ENCODE results near the gene PCP2. TPM values are rescaled to one million over a fixed set of nuclear protein-coding genes. Genes with fewer than 3 reads are reported as not detected.
A peak's percentile ranks its signal among the peaks of the same experiment; 100 is the strongest.

PCP2 gene
- total and polyA plus RNA-seq, 9 donors, result 0.38 to 0.50 (median 0.40) TPM; not detected in 6

DNA sequence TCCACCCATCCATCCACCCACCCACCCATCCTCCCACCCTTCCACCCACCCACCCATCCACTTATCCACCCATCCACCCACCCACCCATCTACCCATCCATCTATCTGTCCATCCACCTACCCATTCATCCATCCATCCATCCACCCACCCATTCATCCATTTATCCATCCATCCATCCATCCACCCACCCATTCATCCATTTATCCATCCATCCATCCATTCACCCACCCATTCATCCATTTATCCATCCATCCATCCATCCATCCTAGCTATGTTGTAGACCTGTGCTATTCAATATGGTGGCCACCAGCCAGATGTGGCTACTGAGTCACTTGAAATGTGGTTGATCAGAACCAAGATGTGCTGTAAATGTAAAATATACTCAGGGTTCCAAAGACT is 32.8 kb downstream of the PCP2 start:
- DNase-seq, result no peak
- H3K9me3 ChIP-seq, result no peaks in the 10 kb centered on the region
- TF ChIP-seq, protein P1, sequence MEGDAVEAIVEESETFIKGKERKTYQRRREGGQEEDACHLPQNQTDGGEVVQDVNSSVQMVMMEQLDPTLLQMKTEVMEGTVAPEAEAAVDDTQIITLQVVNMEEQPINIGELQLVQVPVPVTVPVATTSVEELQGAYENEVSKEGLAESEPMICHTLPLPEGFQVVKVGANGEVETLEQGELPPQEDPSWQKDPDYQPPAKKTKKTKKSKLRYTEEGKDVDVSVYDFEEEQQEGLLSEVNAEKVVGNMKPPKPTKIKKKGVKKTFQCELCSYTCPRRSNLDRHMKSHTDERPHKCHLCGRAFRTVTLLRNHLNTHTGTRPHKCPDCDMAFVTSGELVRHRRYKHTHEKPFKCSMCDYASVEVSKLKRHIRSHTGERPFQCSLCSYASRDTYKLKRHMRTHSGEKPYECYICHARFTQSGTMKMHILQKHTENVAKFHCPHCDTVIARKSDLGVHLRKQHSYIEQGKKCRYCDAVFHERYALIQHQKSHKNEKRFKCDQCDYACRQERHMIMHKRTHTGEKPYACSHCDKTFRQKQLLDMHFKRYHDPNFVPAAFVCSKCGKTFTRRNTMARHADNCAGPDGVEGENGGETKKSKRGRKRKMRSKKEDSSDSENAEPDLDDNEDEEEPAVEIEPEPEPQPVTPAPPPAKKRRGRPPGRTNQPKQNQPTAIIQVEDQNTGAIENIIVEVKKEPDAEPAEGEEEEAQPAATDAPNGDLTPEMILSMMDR (IDR thresholded peaks at IDR 0.05), result no peak
- no peak for TF ChIP-seq EP300 (IDR thresholded peaks at IDR 0.05)
- no peak for TF ChIP-seq POLR2A (IDR thresholded peaks at IDR 0.05)
- no peak overlapping the region for H3K27ac ChIP-seq
- no peaks in the 10 kb centered on the region for H3K36me3 ChIP-seq
- H3K4me1 ChIP-seq (ENCODE audit: insufficient read depth), result peaks cover 7% of the 10 kb centered on the region
- no peak overlapping the region for H3K4me3 ChIP-seq
- intact Hi-C loops (cut with DNase I), result no loop called here
- H3K27me3 ChIP-seq, result no peaks in the 10 kb centered on the region

DNA sequence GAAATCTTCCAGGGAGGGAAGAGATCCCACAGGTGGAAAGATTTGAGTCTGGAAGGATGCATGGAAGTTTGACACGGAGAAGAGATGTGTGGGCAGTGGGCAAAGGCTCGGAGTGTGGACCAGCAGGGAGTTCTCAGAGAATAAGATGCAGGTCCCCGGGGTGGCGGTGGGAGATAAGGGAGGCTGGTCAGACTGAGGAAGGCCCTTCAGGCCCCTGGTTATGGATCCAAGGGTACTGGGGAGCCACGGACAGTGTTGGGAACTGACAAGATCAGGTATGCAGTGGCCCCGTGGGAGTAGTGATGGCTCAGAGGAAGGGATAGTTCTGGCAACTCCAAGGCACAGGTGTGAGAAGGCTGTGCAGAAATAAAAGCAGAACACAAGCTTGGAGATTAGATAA is 35.3 kb downstream of the PCP2 start:
- 28 to 34% (median 33%) methylated on average over 6 of the region's 6 CpGs for WGBS, 3 donors
- H3K36me3 ChIP-seq, result no peaks in the 10 kb centered on the region
- H3K9me3 ChIP-seq, result no peaks in the 10 kb centered on the region
- H3K27me3 ChIP-seq, result no peaks in the 10 kb centered on the region
- intact Hi-C loops (cut with DNase I), result no loop called here
- DNase-seq, result no peak
- TF ChIP-seq POLR2A (IDR thresholded peaks at IDR 0.05) (no peak), EP300 (IDR thresholded peaks at IDR 0.05) (no peak)
- TF ChIP-seq, protein P1 (IDR thresholded peaks at IDR 0.05), result no peak
- peaks cover 7% of the 10 kb centered on the region for H3K4me1 ChIP-seq (ENCODE audit: insufficient read depth)
- H3K27ac ChIP-seq, result no peak overlapping the region
- no peak overlapping the region for H3K4me3 ChIP-seq

- Histone ChIP-seq H3K4me1 (ENCODE audit: insufficient read depth) (peaks cover 7% of the 10 kb centered on the region), H3K9me3 (no peaks in the 10 kb centered on the region), H3K4me3 (no peak overlapping the region), H3K27me3 (no peaks in the 10 kb centered on the region), H3K27ac (no peak overlapping the region), H3K36me3 (no peaks in the 10 kb centered on the region)
- 50 to 60% (median 52%) methylated on average over 9 of the region's 9 CpGs for WGBS, 3 donors
- intact Hi-C loops (cut with DNase I), result no loop called here
- TF ChIP-seq POLR2A (IDR thresholded peaks at IDR 0.05), result no peak
- no peak for TF ChIP-seq EP300 (IDR thresholded peaks at IDR 0.05)
- TF ChIP-seq, protein P1 (IDR thresholded peaks at IDR 0.05), result no peak
- no peak for DNase-seq
These were observed 35.8 kb downstream of the PCP2 start for GRCh38 chr19:7597689-7598088.

DNA sequence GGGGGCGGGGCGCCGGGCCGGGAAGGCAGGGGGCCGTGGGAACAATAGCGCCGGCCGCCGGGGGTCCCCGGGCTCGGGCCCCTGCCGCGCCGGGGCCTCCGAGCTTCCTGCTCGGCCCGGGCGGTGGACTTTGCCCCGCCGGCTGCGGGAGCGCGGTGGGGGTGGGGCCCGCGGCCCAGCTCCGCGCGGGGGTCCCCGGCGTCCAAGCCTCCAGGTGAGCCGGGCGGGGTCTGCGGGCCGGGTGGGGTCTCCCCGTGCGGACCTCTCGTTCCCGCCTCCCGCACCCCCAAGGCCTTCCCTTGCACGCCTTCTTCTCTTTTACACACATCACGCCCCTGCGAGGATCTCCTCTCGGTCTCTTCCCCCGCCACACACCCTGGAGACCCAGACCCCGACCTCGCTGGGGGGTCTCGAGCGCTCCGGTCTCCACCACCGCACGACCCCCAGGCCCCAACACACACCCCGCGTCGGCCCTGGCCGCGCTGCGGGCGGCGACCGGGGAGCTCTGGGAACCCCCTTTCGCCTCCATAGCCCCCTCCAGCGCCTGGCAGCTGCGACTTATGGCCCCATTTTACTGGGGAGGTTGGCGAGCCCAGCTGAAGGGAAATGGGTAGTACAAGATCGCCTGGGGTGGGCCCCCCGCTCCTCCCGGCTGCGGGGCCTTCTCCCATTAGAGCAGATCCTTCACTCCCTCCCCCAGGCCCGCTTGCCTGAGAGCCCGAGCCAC is 37.1 kb downstream of the PCP2 start:
- WGBS, 3 donors, result 2 to 3% (median 3%) methylated on average over 53 to 70 of the region's 70 CpGs

More for the DNA sequence above, 37.1 kb downstream of the PCP2 start:
- Histone ChIP-seq H3K36me3 (no peaks in the 10 kb centered on the region), H3K9me3 (no peaks in the 10 kb centered on the region), H3K27ac (no peak overlapping the region), H3K4me3 (peak overlapping the region; percentile 22), H3K27me3 (no peaks in the 10 kb centered on the region), H3K4me1 (ENCODE audit: insufficient read depth) (peaks cover 1% of the 10 kb centered on the region)
- TF ChIP-seq POLR2A (IDR thresholded peaks at IDR 0.05), result no peak
- no peak for TF ChIP-seq EP300 (IDR thresholded peaks at IDR 0.05)
- TF ChIP-seq, protein P1 (IDR thresholded peaks at IDR 0.05), result no peak
- no peak for DNase-seq
- intact Hi-C loops (cut with DNase I), result no loop called here
